GM23248 (cell line): ENCODE results near the gene LRPAP1. TPM values are rescaled to one million over a fixed set of nuclear protein-coding genes. Genes with fewer than 3 reads are reported as not detected.

ENCODE experiments used
- DNase-seq: peaks from one replicate; pipeline ENCODE4 v3.0.0-alpha.2; 2015
- H2AFZ ChIP-seq: fragments of 200-600 bp; sonication (generic); 2 replicates; pipeline ENCODE4 v1.6.1; 2016; ENCODE audit warnings: antibody characterized with exemption
- H3F3A ChIP-seq: fragments of 200-600 bp; sonication (generic); 2 replicates; pipeline ENCODE4 v1.6.1; 2016; ENCODE audit warnings: mild to moderate bottlenecking, antibody characterized with exemption, mixed run types; ENCODE audit not compliant: insufficient read depth
- H3K27ac ChIP-seq: fragments of 200-600 bp; sonication (generic); 2 replicates; pipeline ENCODE4 v1.5.1; 2016; ENCODE audit warnings: mild to moderate bottlenecking
- H3K27me3 ChIP-seq: fragments of 200-600 bp; sonication (generic); replicated peaks from 2 replicates; pipeline ENCODE4 v1.6.1; 2016; ENCODE audit warnings: mild to moderate bottlenecking; ENCODE audit not compliant: insufficient read depth
- H3K36me3 ChIP-seq: fragments of 200-600 bp; sonication (generic); 2 replicates; pipeline ENCODE4 v1.6.1; 2016; ENCODE audit warnings: low read depth, mild to moderate bottlenecking
- H3K4me1 ChIP-seq: fragments of 200-600 bp; sonication (generic); 2 replicates; pipeline ENCODE4 v1.6.1; 2016; ENCODE audit warnings: mild to moderate bottlenecking; ENCODE audit not compliant: insufficient read depth
- H3K4me2 ChIP-seq: fragments of 200-600 bp; sonication (generic); one replicate; pipeline ENCODE4 v1.6.1; 2016; ENCODE audit warnings: mild to moderate bottlenecking; ENCODE audit not compliant: unreplicated experiment
- H3K4me3 ChIP-seq: fragments of 200-600 bp; sonication (generic); 2 replicates; pipeline ENCODE4 v1.5.1; 2016; ENCODE audit warnings: mild to moderate bottlenecking
- H3K79me2 ChIP-seq: fragments of 200-600 bp; sonication (generic); 2 replicates; pipeline ENCODE4 v1.6.1; 2016; ENCODE audit warnings: mild to moderate bottlenecking; ENCODE audit not compliant: insufficient read depth
- H3K9ac ChIP-seq: fragments of 200-600 bp; sonication (generic); 2 replicates; pipeline ENCODE4 v1.6.1; 2016; ENCODE audit warnings: mild to moderate bottlenecking
- H3K9me2 ChIP-seq: fragments of 200-600 bp; sonication (generic); 2 replicates; pipeline ENCODE4 v1.6.1; 2016; ENCODE audit warnings: mixed run types, mild to moderate bottlenecking, moderate library complexity; ENCODE audit not compliant: insufficient read depth
- H3K9me3 ChIP-seq: fragments of 200-600 bp; sonication (generic); one replicate; pipeline ENCODE4 v1.6.1; 2017; ENCODE audit warnings: low read depth
- H4K20me1 ChIP-seq: fragments of 200-600 bp; sonication (generic); 2 replicates; pipeline ENCODE4 v1.6.0; 2016; ENCODE audit not compliant: insufficient read depth
- EZH2 ChIP-seq: fragments of 200-600 bp; sonication (generic); IDR thresholded peaks from 2 replicates; pipeline ENCODE4 v1.6.1; 2018; ENCODE audit warnings: antibody characterized with exemption, mild to moderate bottlenecking; ENCODE audit not compliant: insufficient read depth, poor library complexity, severe bottlenecking
- EZH2phosphoT487 ChIP-seq: fragments of 200-600 bp; sonication (generic); IDR thresholded peaks from 2 replicates; pipeline ENCODE4 v1.6.1; 2018; ENCODE audit warnings: antibody characterized with exemption, moderate library complexity, mild to moderate bottlenecking, low read depth; ENCODE audit not compliant: insufficient read depth
- WGBS, 2 experiments: methylation state at CpG; one replicate each; pipeline ENCODE4 v1.1.6; 2015 to 2017; ENCODE audit warnings: low lambda C conversion rate in 2 of 2, low coverage in 1 of 2; ENCODE audit errors: missing lambda C conversion rate in 2 of 2; 5-methylcytosine and 5-hydroxymethylcytosine counted together
- in situ Hi-C: fragments of 300-500 bp; cut with MboI; formaldehyde crosslinking; loops from 2 replicates; pipeline ENCODE4 v1.15.0; 2020
- polyA plus RNA-seq: library from polyadenylated mRNA; unstranded; fragments of >200 nt; fragmentation: Nextera tagmentation; extraction: Ambion mirVana; gene quantifications from 2 replicates; pipeline ENCODE4 v1.2.1, GENCODE V29; 2016
- total RNA-seq: library from RNA; depleted of rRNA; stranded (reverse); fragments of >200 nt; shearing (Covaris generic); gene quantifications from 2 replicates; pipeline ENCODE4 v1.2.3, GENCODE V29; 2014

Gene LRPAP1
- total and polyA plus RNA-seq, 2 experiments from 2014 or later = 237 to 338 TPM

DNA sequence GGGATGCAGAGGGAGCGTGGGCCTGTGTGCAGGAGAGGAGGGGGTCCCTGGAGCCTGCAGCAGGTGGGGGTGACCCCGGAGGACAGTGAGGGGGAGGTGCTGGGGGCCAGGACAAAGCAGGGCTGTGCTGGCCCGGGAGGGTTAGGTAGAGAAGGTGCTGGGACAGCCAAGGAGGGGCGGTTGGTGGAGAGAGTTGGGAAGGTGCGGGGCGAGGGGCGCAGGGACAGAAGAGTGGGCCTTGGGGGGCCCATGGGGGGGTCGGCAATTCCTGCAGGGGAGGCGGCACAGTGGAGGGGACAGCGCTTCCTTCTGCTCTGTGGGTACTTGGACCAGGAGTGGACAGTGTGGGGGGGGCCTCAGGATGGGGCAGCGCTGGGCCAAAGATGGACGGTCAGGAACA is 32.5 kb downstream of the LRPAP1 start:
- no peak overlapping the region for H3K27ac ChIP-seq
- H3K4me3 ChIP-seq = no peak overlapping the region
- no peaks in the 10 kb centered on the region for H3K79me2 ChIP-seq
- DNase-seq = no peak
- no peak overlapping the region for H3K9ac ChIP-seq
- H3K36me3 ChIP-seq = no peaks in the 10 kb centered on the region
- no peaks in the 10 kb centered on the region for H3K4me1 ChIP-seq
- H3K9me3 ChIP-seq = no peaks in the 10 kb centered on the region
- no peak overlapping the region for H2AFZ ChIP-seq
- no peaks in the 10 kb centered on the region for H4K20me1 ChIP-seq
- H3K4me2 ChIP-seq = no peak overlapping the region
- TF ChIP-seq EZH2phosphoT487 (no peak), EZH2 (no peak)
- H3K27me3 ChIP-seq = no peaks in the 10 kb centered on the region
- H3K9me2 ChIP-seq = no peaks in the 10 kb centered on the region
- WGBS, 2 experiments = 94 to 100% methylated on average over 1 to 12 of the region's 12 CpGs
- H3F3A ChIP-seq = no peaks in the 10 kb centered on the region
- in situ Hi-C loops = no loop called here

DNA sequence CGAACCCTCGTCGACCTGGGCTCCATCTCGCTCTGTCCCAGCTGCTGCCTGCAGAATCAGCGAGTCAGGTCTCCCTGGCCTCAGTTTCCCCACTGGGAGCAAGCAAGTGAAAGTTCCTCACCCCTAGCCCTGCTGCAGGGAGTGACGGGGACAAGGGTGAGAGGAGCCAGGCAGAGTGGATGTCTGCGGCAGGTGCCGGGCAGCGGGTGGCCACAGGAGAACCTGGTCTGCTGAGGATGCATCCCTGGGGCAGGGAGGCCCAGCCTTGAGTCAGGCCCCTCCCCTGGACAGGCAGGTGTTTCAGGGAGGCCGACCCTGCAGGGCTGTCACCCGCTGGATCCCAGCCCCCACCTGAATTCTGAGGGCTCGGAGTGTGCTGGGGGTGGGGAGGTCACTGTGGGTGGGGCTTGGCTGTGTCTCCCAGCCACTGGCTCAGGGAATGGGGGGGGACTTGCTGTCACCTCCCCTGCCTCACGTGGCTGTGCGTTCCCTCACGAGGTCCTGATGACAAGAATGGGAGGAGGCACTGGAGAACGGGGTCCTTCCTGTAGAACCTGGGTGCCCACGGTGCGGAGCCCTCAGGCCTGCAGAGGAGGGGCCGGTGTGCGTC is 33.2 kb downstream of the LRPAP1 start:
- Histone ChIP-seq H3K79me2 (no peaks in the 10 kb centered on the region), H3K27me3 (no peaks in the 10 kb centered on the region), H3K9ac (no peak overlapping the region), H3K27ac (no peak overlapping the region), H3K36me3 (no peaks in the 10 kb centered on the region), H3K4me3 (no peak overlapping the region), H2AFZ (no peak overlapping the region), H3K4me2 (no peak overlapping the region), H3F3A (no peaks in the 10 kb centered on the region), H3K9me3 (no peaks in the 10 kb centered on the region), H3K9me2 (no peaks in the 10 kb centered on the region), H3K4me1 (no peaks in the 10 kb centered on the region), H4K20me1 (no peaks in the 10 kb centered on the region)
- no peak for DNase-seq
- in situ Hi-C loops = no loop called here
- 91 to 95% methylated on average over 18 to 20 of the region's 20 CpGs for WGBS, 2 experiments
- no peak for TF ChIP-seq EZH2phosphoT487
- TF ChIP-seq EZH2 = no peak

DNA sequence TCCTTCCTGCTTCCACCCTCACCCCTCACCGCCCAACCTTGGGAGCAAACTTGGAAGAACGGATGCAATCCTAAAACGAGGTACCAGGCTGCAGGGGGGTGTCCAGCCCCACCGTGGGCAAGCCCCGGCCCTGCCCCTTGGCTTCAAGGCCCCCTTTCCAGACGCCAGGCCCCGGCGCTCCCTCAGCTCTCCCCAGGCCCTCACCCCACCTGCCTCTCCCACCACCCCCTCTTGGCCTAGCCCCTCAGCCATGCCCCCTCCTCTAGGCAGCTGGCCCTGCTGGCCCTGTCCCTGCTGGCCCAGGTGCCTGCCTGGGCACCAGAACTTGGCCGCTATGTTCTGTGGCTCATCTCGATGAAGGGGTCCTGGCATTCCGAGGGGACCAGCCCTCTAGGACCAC is 33.8 kb downstream of the LRPAP1 start:
- 67 to 72% methylated on average over 9 to 11 of the region's 11 CpGs for WGBS, 2 experiments
- Histone ChIP-seq H3K9ac (no peak overlapping the region), H2AFZ (no peak overlapping the region), H3K27me3 (no peaks in the 10 kb centered on the region), H3K36me3 (no peaks in the 10 kb centered on the region), H3K9me3 (no peaks in the 10 kb centered on the region), H3K79me2 (no peaks in the 10 kb centered on the region), H3K4me2 (no peak overlapping the region), H3K9me2 (no peaks in the 10 kb centered on the region), H3F3A (no peaks in the 10 kb centered on the region), H3K4me3 (no peak overlapping the region), H4K20me1 (no peaks in the 10 kb centered on the region), H3K4me1 (no peaks in the 10 kb centered on the region), H3K27ac (no peak overlapping the region)
- in situ Hi-C loops = no loop called here
- TF ChIP-seq EZH2phosphoT487 (no peak), EZH2 (no peak)
- no peak for DNase-seq

DNA sequence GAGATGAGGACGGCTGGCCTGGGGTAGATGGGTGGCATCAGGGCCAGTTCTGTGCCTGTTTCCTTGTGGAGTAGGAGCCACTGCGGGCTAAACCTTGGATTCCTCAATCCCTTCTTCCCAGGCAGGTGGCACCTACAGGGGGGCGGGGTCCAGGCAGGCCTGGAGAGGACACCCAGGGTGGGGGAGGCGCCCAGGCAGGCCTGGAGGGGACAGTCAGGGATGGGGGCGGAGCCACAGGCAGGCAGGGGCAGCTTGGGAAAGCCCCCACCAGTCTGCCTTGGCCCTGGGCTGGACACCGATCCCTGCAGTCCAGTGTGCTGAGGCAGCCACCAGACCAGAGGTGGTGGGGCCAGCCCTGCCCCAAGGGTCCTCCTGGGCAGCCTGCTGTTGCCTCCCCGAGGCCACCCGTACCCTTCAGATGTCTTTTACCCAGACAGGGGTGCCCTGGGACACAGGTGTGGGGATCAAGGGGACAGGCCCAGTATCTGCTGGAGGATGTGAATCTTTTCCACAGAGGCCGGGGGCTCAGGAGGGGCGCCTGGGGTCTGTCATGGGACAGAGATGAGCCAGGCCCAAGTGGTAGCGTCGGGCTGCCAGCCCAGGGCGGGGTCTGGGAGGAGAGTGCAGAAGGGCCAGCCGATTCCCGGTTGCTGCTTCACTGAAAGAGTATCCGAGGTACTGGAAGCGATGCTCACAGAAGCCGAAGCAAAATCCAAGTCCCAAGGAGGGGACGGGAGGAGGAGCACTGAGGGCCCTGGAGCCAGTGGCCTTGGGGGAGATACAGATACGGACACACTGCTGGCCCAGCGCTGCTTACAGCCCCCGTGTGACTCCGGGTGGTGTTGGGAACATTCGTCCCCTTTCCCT is 34.5 kb downstream of the LRPAP1 start:
- Histone ChIP-seq H3K9me2 (no peaks in the 10 kb centered on the region), H3K9me3 (no peaks in the 10 kb centered on the region), H3K4me2 (no peak overlapping the region), H4K20me1 (no peaks in the 10 kb centered on the region), H3F3A (no peaks in the 10 kb centered on the region), H3K4me1 (no peaks in the 10 kb centered on the region), H3K4me3 (no peak overlapping the region), H3K9ac (no peak overlapping the region), H3K27ac (no peak overlapping the region), H3K27me3 (no peaks in the 10 kb centered on the region), H2AFZ (no peak overlapping the region), H3K79me2 (no peaks in the 10 kb centered on the region), H3K36me3 (no peaks in the 10 kb centered on the region)
- no peak for DNase-seq
- no peak for TF ChIP-seq EZH2phosphoT487
- no peak for TF ChIP-seq EZH2
- WGBS, 2 experiments = 53 to 56% methylated on average over 21 to 22 of the region's 24 CpGs
- in situ Hi-C loops = no loop called here
